HG03108 (cell line): Measurements from ENCODE around the gene SERINC5.

Experiments
- ATAC-seq: cut with Tn5 transposase; IDR thresholded peaks from one replicate; pipeline ENCODE4 v1.9.1; 2021; ENCODE audit warnings: moderate library complexity; ENCODE audit not compliant: unreplicated experiment

SERINC5 gene

DNA sequence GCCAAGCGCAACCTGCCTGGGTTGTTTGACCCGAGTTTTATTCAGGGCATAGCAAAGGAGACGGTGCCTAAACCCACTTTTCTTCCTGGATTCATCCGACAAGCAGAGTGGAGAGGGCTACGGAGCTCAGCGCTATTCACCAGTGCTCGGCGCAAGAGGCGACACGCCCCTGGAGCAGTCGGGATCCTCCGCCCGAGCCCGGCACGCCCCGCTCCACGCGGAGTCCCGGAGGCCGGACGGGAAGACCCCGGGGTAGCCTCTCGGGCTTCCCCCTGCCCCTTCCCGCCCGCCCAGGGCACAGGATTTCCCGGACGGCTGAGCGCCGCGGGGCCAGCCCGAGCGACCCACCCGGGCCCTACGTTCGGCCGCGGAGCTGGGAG is 427 bp downstream of the SERINC5 start:
- ATAC-seq: peak; percentile 35

DNA sequence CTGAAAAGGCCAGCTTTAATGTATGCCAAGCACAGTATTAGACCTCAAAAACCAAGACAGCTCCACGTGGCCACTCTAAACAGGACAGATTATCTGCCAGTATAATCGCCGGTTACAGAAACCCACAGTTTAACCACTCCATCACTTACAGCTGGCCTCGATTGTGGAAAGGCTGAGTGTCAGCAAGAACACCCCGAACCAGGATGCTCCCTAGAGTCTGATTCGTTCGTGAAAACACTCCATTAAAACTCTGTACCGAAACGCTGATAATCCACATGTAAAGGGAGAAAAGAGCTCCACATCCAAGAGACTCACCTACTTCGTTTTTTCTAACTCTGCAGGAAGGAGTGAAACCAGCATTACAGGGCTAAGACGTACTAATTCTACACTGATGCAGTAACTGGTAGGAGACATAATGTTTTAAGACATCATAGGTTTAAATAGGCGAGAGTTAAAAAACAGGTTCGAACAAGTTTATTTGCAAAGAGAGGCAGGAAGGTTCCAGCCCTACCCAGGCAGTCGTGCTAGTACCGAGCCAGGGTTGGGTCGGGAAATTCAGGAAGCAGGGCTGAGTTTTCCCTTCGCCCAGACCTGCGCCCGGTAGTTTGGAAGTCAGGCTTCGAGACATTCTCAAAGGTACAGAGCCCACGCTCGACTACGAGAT is 949 bp downstream of the SERINC5 start:
- ATAC-seq: no peak

DNA sequence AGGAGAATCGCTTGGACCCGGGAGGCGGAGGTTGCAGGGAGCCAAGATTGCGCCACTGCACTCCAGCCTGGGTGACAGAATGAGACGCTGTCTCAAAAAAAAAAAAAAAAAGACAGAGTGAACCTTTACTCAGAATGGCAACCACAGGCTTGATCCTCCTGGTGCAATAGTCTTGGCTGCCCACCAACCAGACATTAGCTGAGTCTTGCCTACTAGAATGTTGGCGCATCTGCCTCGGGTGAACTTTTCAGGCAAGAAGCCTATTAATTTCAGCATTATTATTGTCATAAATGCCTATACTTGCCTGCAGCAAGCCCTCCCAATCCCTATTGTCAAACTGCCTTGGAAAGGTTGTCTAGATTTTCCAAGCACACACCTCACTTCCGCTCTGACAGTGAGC is 4.2 kb downstream of the SERINC5 start:
- no peak for ATAC-seq

DNA sequence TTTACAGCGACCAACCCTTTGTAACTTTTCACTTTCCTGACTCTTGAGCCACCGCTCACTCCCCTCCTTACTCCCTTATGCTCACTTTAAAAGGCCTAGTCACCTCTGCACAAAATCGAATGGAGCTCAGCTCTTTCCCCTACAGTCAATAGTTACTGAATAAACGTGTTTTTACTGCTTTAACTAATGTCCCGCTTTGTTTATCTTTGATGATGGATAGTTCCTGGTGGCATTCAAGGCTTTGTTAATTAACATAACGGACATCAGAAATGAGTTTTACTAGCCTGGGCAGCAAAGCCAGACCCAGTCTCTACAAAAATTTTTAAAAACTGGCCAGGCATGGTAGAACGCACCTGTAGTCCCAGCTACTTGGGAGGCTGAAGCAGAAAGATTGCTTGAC is 5.0 kb downstream of the SERINC5 start:
- no peak for ATAC-seq

DNA sequence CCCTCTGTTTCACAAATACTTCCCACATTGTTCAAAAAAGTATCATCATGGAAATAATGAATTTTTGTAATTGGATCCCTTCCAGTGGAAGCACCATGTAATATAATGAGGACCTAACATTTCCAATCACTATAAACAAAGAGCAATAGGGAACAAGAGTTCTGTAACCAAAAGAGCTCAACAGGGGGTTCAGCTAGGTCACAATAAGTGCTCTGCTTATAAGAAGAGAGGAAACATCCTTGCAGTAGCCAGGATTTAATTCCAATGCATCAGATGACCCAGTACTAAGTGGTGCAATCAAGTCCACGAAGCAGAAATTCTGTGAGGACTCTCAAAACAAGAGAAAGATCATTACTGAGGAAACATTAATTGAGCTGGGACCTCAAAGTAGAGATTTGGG is 5.9 kb downstream of the SERINC5 start:
- no peak for ATAC-seq

DNA sequence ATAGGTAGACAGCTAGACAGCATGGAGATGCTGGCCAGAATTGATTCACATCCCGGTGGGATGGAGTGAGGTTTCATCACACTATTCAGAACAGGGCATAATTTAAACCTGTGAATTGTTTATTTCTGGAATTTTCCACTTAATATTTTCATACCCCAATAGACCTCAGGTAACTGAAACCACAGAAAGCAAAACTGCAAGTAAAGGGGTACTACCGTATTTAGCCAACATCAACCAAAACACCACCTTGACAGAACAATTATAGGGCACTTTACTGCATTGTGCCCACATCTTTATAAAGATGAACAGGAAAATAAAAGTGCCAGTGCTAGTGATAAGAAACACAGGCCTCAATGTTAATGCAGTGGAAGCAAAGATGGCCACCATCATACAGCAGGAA is 7.5 kb downstream of the SERINC5 start:
- no peak for ATAC-seq

DNA sequence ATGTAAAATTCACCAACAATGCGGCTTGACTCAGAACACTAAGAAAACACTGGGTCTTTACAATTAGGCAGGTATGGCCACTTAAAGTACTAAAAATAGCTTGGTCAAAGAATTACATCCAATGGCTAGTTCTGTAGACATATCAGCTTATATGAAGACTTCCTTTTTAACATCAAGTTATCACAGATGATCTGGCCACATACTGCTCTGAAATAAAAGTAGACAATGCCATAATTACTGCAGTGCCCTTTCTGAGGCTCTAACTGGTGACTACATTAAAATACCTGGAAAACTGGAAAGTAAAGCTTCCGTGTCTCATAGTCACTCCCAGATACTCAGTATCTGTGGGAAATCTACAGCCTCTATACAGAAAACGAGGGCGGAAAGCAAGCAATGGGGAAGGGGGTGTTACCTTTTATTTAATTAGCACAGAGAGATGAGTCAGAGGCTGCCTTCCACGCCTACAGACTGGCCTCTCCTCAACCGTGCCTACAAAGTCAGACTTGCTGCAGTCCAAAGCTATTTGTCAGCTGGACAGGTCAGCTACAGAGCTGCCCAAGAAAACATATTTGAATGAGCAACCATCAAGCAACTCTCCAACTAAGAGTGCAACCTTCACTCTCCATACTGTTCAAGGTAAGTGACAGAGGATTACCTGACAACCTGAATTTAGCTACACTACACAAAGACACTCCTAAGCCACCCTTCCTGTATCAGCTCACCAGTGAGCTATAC is 8.7 kb downstream of the SERINC5 start:
- peak; percentile 86 for ATAC-seq

DNA sequence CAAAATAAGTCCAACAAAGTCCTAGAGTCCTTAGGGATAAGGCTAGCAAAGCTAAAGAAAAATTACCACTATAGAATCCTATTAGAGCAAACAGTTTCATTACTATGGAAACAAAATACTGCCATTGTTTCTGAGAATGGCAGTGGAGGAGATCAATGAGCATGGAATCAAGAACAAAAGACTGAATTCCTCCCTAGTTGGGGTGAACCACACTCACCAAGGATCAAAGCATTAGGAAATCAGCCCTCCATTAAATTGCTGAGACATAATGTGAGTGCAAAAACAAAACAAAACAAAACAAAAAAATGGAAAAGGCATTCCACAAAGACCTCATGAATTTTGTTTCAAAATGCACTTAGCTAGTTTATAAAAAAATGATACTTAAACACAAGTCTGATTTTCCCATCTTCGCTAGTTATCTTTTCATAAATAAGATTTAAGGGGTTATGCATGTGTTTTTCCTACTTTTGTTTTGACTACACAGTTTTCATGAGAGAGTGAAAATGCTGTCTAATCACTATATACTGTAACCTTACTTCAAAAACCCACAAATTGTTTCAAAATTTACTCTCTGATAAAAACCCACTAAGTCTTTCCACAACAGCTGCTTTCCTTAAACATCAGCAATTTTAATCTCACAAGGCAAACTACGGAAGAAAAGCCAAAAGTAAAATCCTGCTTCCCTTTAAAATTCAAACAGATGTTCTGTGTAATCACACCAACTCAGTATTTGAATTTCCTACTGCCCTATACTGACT is 9.7 kb downstream of the SERINC5 start:
- no peak for ATAC-seq

DNA sequence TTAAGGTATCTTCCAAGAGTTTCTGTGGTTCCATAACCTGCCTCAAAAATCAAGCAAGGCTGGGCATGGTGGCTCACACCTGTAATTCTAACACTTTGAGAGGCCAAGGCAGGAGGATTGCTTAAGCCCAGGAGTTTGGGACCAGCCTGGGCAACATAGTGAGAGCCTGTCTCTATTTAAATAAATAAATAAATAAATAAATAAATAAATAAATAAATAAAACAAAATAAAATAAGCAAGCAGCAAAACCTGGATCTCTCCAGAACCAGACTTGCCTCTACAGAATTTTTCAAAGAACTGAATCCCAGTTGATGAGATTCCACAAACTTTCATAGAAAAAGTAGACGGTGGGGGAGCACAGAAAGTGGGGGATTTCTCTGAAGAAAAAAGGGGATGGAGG is 12.3 kb downstream of the SERINC5 start:
- no peak for ATAC-seq

DNA sequence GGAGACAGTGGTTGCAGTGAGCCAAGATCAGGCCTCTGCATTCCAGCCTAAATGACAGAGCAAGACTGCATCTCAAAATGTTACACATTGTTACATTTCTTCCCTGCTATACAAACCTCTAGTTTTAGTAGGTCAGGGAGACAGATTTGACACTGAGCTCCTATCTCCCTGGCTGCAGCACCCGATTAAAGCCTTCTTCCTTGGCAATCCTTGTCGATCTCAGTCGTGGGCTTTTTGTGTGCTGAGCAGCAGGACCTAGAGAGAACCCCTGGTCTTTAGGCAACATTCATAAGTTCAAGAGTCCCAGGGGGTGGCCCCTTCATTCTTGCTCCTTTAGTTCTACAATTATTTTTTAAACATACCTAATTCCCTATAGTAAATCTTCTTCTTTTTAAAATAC is 13.0 kb downstream of the SERINC5 start:
- no peak for ATAC-seq

DNA sequence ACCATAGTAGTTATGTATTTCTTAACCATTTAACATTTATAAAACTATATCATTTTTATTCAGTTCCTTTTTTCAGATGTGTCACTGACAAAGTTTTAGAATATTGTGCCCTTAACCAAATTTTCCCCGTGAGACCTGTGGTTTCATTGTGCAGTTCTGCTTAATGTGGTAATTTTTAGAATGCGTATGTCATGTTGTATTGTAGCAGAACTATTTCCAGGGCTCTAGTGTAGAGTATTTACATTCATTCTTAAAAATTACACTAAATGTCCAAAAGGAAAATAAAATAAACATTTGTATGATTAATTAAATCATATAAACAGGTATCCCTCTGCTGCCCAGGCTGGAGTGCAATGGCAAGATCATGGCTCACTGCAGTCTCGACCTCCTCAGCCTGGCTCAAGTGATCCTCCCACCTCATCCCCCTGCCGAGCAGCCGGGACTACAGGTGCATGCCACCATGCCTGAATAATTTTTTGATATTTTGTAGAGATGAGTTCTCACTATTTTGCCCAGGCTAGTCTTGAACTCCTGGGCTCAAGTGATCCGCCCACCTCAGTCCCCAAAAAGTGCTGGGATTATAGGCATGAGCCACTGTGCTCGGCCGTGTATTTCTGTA is 15.4 kb downstream of the SERINC5 start:
- ATAC-seq: no peak

DNA sequence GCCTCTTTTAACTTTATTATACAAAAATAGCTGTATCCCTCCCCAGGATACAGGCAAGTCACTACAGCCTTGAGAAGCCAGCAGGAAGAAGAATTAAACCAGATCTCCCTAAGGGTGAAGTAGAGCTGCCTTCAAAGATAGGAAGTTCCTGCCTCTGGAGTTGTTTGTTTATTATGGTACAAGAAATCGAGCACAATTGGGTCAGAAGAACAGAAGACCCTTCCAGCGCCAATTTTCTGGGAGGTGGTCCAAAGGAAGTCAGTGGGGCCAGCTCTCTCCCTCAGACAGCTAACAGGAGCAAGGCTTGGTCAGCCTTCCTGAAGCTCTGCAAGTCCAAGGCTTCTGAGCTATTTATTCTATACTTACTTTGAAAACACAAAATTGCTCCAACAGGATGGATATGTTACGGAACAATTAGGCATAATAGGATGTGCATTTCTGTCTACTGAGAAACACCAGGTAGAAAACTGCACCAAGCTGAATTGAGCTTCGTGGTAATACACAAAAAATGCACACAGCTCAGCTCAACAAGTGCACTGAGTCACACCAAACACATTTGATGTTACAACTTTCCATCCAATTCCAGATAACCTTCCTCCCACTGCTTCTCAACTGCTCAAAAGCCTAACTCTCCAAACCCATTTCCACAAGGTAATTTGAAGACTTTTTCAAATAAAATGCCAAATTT is 16.0 kb downstream of the SERINC5 start:
- ATAC-seq: no peak

DNA sequence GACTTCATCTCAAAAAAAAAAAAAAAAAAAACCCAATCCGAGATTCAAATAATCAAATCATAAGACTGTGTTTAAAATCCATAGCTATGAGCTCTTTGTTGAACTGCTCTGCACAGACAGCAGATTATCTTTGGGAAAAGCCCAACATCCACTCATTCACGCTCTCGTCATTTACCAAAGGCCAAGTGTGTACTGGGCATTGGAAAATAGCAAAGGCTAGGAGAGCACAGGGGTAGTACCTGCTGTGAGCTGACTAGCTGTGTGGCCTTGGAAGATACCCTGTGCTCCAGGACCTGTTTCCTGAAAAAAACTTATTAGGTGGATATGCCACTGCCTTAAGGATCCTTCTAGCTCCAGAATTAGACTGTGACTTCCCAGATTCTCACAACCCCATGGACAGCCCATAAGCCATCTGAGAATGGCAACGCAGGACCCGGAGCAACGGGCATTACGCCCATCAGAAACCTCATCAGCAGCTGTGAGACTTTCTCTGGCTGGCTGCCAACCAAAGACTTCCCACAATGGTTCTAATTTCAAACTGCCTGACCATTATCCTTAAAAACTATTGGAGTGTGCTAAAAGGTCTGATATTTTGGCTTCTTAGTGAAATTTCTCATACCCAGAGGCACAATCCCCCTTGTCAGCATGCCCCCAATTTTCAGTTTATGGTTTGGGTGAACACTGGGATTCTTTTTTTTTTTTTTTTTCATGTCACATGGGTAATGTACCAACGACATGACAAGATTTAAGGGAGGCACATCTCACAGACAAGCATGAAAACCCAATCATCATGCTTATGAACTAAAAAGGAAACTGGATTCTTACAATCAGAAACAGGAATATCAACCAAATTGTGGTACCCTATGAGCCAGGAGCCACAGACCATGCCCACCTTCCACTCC is 16.8 kb downstream of the SERINC5 start:
- ATAC-seq: no peak

DNA sequence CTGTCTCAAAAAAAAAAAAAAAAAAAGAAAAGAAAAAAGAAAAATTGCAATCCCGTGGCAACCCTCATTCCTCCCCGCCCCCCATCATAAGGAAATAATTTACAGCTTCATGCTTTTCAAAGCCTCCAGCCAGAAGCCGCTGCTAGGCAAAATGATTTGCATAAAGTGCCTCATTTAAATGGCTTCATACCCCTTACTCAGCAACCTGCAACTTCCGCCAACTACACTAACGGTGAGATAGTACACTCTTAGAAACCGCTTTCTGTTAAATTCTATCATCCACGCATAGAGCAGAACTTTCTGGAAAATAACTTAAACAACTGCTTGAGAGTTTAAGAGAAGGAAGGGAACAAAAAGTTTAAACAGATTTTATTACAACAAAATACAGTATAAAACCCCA is 17.8 kb downstream of the SERINC5 start:
- ATAC-seq: no peak

DNA sequence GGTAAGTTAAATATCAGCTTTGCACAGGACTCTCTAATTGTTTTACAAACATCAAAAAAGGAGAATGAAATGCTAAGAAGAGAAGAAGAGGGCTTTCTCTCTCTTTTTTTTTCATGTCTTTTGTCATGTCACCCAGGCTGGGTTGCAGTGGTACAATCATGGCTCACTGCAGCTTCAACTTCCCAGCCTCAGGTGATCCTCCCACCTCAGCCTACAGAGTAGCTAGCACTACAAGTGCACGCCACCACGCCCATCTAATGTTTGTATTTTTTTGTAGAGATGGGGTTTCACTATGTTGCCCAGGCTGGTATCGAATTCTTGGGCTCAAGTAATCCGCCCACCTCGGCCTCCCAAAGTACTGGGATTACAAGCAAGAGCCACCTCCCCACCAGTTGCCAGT is 18.6 kb downstream of the SERINC5 start:
- ATAC-seq: no peak

DNA sequence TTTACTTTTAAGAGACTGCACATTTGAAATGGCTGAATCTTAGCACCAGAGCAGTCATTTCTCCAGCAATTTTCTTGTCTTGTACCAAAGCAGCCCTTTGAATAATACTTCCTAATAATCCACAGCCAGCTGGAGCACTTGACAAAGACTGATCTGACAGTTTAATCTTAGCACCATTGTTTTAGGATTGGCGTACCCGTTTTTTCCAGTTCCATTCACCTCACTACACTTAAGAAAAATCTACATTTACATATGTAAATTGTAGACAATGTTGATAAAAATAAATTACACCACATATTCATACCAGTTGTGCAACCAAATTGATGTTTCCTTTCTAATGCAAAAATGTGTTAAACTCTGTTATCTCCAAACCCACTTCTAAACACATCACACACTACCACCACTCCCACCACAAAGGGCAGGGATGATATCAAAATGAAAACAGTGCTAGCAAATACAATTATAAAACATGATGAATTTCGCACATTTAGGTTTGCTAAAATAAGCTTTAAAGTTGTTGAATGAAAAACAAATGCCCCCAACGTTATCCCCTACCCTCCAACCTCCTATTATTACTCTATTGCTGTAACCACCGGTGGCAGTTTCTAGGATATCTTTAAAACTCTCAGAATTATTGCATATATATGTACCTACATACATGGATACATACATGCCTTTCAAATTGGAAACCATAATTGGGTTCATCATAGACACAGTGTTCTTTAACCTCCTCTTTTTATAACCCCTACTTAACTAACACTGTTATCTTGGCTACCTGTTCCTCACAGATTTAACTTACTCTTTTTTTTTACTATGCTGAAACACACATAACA is 21.5 kb downstream of the SERINC5 start:
- ATAC-seq: no peak

DNA sequence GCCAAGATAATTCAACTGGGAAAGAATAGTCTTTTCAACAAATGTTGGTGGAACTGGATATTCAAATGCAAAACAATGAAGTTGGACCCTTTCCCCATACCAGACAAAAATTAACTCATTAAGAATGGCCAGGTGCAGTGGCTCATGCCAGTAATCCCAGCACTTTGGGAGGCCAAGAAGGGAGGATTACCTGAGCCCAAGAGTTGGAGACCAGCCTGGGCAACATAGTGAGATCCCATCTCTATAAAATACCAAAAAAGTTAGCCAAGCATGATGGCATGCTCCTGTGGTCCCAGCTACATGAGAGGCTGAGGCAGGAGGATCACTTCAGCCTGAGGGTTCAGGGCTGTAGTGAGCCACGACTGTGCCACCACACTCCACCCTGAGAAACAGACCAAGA is 24.2 kb downstream of the SERINC5 start:
- ATAC-seq: no peak

DNA sequence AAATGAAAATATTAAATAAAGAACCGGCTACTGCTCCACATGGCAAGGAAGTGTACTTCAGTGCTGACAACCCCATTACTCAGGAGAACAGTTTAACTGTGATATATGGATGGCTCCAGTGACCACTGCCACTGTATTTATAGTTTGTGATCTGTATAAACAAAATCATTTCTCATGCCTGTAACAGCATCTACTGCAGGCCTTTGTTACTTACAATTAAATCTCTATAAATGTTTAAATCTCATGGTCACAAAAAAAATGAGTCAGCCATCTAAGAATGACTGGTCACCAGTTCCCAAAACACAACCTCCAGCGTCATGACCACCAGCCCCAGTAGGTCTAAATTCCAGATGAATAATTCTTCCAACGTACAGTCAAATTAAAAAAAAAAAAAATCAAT is 24.6 kb downstream of the SERINC5 start:
- ATAC-seq: no peak

DNA sequence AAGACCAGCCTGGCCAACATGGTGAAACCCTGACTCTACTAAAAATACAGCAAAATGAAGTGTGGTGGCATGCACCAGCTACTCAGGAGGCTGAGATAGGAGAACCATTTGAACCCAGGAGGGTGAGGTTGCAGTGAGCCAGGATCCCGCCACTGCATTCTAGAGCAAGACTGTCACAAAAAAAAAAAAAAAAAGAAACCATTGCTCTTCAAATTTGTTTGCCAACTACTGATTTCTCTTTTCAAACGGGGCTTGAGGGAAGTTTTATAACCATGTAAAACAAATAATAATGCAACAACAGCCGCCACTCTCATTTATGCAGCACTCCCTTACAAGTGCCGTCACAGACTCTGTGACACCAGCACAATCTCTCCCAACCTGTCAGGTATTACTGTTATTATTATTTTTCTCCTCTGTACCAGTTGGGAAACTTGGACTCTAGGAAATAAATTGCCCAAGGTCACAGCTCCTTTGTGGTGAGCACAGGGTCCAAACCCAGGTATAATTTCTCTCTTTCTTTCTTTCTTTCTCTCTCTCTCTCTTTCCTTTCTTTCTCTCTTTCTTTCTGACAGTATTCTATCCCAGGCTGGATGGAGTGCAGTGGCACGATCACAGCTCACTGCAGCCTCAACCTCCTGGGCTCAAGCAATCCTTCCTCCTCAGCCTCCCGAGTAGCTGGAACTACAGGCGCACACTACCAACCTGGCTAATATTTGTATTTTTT is 25.4 kb downstream of the SERINC5 start:
- ATAC-seq: no peak
